ENCODE measurements around the gene SECTM1. TPM values are rescaled to one million over a fixed set of nuclear protein-coding genes. Genes with fewer than 3 reads are reported as not detected.

SECTM1 gene
- total and polyA plus RNA-seq, 9 of the 15 experiments (the other 6 are each of a cell fraction or from before 2014, with no cell fraction given), result 0.11 to 0.46 (median 0.18) TPM; not detected in 6

DNA sequence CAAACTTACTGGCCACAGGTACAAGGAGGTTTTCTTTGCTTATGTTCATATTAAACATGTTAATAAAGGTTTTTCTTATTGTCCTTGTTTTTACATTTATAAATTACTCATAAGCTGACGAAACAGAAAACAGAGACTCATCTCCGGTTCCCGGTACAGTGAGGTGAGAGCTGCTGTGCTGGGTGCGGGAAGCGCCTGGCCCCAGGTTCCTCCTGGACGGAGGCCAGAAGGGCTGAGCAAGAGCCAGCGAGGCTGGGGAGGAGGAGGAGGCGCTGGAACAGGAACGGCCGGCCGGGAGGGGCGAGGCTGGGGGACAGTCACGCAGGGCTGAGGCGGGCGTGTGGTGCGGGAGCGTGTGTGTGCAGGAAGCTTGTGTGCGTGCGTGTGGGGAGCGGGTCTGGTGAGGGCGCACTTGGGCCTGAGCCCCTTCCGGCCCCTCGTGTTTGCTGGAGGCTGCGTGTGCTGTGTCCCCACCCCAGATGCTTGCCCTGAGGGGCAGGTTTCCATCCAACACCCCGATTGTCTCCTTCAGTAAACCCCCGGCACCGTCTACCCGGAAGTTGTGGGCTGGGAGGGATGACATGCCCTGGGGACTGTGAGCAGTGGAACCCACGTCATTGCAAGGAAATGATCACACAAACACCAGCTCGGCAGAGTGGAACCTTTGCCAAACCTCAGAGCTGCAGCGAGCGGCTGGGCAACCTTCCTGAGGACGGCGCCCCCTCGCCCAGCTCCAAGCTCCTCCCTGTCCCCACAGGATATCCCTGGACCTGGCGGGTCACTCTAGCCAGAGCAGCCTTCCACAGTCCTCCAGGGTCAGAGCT lies 35.6 kb downstream of the SECTM1 start (continued):
- TF ChIP-seq, protein P1, sequence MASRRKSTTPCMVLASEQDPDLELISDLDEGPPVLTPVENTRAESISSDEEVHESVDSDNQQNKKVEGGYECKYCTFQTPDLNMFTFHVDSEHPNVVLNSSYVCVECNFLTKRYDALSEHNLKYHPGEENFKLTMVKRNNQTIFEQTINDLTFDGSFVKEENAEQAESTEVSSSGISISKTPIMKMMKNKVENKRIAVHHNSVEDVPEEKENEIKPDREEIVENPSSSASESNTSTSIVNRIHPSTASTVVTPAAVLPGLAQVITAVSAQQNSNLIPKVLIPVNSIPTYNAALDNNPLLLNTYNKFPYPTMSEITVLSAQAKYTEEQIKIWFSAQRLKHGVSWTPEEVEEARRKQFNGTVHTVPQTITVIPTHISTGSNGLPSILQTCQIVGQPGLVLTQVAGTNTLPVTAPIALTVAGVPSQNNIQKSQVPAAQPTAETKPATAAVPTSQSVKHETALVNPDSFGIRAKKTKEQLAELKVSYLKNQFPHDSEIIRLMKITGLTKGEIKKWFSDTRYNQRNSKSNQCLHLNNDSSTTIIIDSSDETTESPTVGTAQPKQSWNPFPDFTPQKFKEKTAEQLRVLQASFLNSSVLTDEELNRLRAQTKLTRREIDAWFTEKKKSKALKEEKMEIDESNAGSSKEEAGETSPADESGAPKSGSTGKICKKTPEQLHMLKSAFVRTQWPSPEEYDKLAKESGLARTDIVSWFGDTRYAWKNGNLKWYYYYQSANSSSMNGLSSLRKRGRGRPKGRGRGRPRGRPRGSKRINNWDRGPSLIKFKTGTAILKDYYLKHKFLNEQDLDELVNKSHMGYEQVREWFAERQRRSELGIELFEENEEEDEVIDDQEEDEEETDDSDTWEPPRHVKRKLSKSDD (conservative IDR thresholded peaks at IDR 0.05; ENCODE audit: low read length), result no peak
- TF ChIP-seq ZNF764 (CRISPR knock-in tag; IDR thresholded peaks at IDR 0.05; ENCODE audit: low read depth) (no peak), LARP7 (IDR thresholded peaks at IDR 0.05) (no peak), SMAD4 (CRISPR knock-in tag; conservative IDR thresholded peaks at IDR 0.05) (0 out of 2 replicates have a peak, but pooled peaks have one; percentile 63), FUS (optimal IDR thresholded peaks at IDR 0.05; ENCODE audit: low read depth, low read length) (no peak), ZNF274 (IDR thresholded peaks at IDR 0.05; ENCODE audit: borderline replicate concordance, low read depth, low read length) (no peak), POLR2B (IDR thresholded peaks at IDR 0.05; ENCODE audit: low read depth, partially characterized antibody) (no peak), ZNF175 (CRISPR knock-in tag; IDR thresholded peaks at IDR 0.05; ENCODE audit: low read depth) (no peak; the same call in 1 of the 2 replicates), HMGN3 (IDR thresholded peaks at IDR 0.05; ENCODE audit: borderline replicate concordance, extremely low read depth, insufficient read length, low read depth, low read length) (peak; percentile 91), MYC (IDR thresholded peaks at IDR 0.05; ENCODE audit: low read depth, low read length) (peak; percentile 56; the same call in 1 of the 2 replicates), MYC (CRISPR knock-in tag; IDR thresholded peaks at IDR 0.05; ENCODE audit: borderline replicate concordance, low read depth) (peak; percentile 80), SMARCA4 (IDR thresholded peaks at IDR 0.05) (peak; percentile 65; the same call in 1 of the 2 replicates), RBM15 (IDR thresholded peaks at IDR 0.05; ENCODE audit: insufficient read depth, low read length) (no peak), L3MBTL2 (IDR thresholded peaks at IDR 0.05) (peak; percentile 77), PPARD (CRISPR knock-in tag; IDR thresholded peaks at IDR 0.05) (no peak), SIN3A (IDR thresholded peaks at IDR 0.05; ENCODE audit: borderline replicate concordance in 2 of 2, control insufficient read depth in 1 of 2, low read depth in 2 of 2, low read length in 2 of 2) (no peak), PHB (CRISPR knock-in tag; IDR thresholded peaks at IDR 0.05) (no peak)
- TF ChIP-seq, protein P2, sequence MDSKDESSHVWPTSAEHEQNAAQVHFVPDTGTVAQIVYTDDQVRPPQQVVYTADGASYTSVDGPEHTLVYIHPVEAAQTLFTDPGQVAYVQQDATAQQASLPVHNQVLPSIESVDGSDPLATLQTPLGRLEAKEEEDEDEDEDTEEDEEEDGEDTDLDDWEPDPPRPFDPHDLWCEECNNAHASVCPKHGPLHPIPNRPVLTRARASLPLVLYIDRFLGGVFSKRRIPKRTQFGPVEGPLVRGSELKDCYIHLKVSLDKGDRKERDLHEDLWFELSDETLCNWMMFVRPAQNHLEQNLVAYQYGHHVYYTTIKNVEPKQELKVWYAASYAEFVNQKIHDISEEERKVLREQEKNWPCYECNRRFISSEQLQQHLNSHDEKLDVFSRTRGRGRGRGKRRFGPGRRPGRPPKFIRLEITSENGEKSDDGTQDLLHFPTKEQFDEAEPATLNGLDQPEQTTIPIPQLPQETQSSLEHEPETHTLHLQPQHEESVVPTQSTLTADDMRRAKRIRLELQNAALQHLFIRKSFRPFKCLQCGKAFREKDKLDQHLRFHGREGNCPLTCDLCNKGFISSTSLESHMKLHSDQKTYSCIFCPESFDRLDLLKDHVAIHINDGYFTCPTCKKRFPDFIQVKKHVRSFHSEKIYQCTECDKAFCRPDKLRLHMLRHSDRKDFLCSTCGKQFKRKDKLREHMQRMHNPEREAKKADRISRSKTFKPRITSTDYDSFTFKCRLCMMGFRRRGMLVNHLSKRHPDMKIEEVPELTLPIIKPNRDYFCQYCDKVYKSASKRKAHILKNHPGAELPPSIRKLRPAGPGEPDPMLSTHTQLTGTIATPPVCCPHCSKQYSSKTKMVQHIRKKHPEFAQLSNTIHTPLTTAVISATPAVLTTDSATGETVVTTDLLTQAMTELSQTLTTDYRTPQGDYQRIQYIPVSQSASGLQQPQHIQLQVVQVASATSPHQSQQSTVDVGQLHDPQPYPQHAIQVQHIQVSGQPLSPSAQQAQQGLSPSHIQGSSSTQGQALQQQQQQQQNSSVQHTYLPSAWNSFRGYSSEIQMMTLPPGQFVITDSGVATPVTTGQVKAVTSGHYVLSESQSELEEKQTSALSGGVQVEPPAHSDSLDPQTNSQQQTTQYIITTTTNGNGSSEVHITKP (IDR thresholded peaks at IDR 0.05; ENCODE audit: partially characterized antibody), result peak; percentile 75
- TF ChIP-seq, protein P3, sequence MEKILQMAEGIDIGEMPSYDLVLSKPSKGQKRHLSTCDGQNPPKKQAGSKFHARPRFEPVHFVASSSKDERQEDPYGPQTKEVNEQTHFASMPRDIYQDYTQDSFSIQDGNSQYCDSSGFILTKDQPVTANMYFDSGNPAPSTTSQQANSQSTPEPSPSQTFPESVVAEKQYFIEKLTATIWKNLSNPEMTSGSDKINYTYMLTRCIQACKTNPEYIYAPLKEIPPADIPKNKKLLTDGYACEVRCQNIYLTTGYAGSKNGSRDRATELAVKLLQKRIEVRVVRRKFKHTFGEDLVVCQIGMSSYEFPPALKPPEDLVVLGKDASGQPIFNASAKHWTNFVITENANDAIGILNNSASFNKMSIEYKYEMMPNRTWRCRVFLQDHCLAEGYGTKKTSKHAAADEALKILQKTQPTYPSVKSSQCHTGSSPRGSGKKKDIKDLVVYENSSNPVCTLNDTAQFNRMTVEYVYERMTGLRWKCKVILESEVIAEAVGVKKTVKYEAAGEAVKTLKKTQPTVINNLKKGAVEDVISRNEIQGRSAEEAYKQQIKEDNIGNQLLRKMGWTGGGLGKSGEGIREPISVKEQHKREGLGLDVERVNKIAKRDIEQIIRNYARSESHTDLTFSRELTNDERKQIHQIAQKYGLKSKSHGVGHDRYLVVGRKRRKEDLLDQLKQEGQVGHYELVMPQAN (IDR thresholded peaks at IDR 0.05; ENCODE audit: borderline replicate concordance), result no peak
